Measurements from ENCODE around the gene IFT122.
"Not testable (repeated sequence)": the region's sequence is repeated elsewhere in the genome, so short reads cannot be mapped to it uniquely, and the experiment has no call there.

IFT122 gene

GRCh38 chr3:129474984-129475804 lies 35.2 kb downstream of the IFT122 start:
- DNase-seq = no peak

- no peak for DNase-seq
These were observed 35.8 kb downstream of the IFT122 start for GRCh38 chr3:129475863-129476262.

- no peak for DNase-seq
These were observed 36.6 kb downstream of the IFT122 start for GRCh38 chr3:129476586-129476985.

GRCh38 chr3:129481225-129481765 lies 41.3 kb downstream of the IFT122 start:
- DNase-seq = not testable (repeated sequence)

GRCh38 chr3:129481766-129482332 lies 41.8 kb downstream of the IFT122 start:
- DNase-seq = no peak

- no peak for DNase-seq
These were observed 42.7 kb downstream of the IFT122 start for GRCh38 chr3:129482721-129483120.

GRCh38 chr3:129483870-129484269 lies 43.8 kb downstream of the IFT122 start:
- DNase-seq = no peak

GRCh38 chr3:129485146-129485545 lies 45.1 kb downstream of the IFT122 start:
- not testable (repeated sequence) for DNase-seq

- DNase-seq = no peak
These were observed 46.0 kb downstream of the IFT122 start for GRCh38 chr3:129485721-129486663.

GRCh38 chr3:129486664-129487035 lies 46.6 kb downstream of the IFT122 start:
- no peak for DNase-seq

- DNase-seq = no peak
These were observed 47.3 kb downstream of the IFT122 start for GRCh38 chr3:129487183-129487867.

- not testable (repeated sequence) for DNase-seq
These were observed 47.9 kb downstream of the IFT122 start for GRCh38 chr3:129487868-129488335.

- not testable (repeated sequence) for DNase-seq
These were observed 49.2 kb downstream of the IFT122 start for GRCh38 chr3:129489258-129489657.

- no peak for DNase-seq
These were observed 50.2 kb downstream of the IFT122 start for GRCh38 chr3:129490273-129490675.

GRCh38 chr3:129491077-129491476 lies 51.1 kb downstream of the IFT122 start:
- DNase-seq = not testable (repeated sequence)

GRCh38 chr3:129491794-129492193 lies 51.8 kb downstream of the IFT122 start:
- DNase-seq = no peak

- DNase-seq = no peak
These were observed 52.7 kb downstream of the IFT122 start for GRCh38 chr3:129492691-129493090.

GRCh38 chr3:129493206-129493605 lies 53.2 kb downstream of the IFT122 start:
- no peak for DNase-seq

- DNase-seq = not testable (repeated sequence)
These were observed 54.5 kb downstream of the IFT122 start for GRCh38 chr3:129494499-129494898.

GRCh38 chr3:129495006-129495639 lies 55.1 kb downstream of the IFT122 start:
- not testable (repeated sequence) for DNase-seq

- DNase-seq = not testable (repeated sequence)
These were observed 57.9 kb downstream of the IFT122 start for GRCh38 chr3:129497876-129498275.
